Esophagus squamous epithelium (tissue), 4 donors: ENCODE results near the gene SPC25.

Experiments used
- POLR2A ChIP-seq, 4 donors: fragments of 450-650 bp; IDR thresholded peaks; one replicate each; pipeline ENCODE4 v1.6.1; 2017; ENCODE audit warnings: antibody characterized with exemption in 4 of 4, mild to moderate bottlenecking in 4 of 4, moderate library complexity in 3 of 4
- TF ChIP-seq, protein P1 (sequence below), 6 experiments: fragments of 450-650 bp in 4 of 6; fragments of 200-600 bp in 2 of 6; sonication (generic) in 2 of 6; IDR thresholded peaks; one replicate each; pipeline ENCODE4 v1.5.1; 2016 to 2019; ENCODE audit warnings: antibody characterized with exemption in 6 of 6, mild to moderate bottlenecking in 4 of 6, moderate library complexity in 4 of 6

- TF ChIP-seq, protein P1, sequence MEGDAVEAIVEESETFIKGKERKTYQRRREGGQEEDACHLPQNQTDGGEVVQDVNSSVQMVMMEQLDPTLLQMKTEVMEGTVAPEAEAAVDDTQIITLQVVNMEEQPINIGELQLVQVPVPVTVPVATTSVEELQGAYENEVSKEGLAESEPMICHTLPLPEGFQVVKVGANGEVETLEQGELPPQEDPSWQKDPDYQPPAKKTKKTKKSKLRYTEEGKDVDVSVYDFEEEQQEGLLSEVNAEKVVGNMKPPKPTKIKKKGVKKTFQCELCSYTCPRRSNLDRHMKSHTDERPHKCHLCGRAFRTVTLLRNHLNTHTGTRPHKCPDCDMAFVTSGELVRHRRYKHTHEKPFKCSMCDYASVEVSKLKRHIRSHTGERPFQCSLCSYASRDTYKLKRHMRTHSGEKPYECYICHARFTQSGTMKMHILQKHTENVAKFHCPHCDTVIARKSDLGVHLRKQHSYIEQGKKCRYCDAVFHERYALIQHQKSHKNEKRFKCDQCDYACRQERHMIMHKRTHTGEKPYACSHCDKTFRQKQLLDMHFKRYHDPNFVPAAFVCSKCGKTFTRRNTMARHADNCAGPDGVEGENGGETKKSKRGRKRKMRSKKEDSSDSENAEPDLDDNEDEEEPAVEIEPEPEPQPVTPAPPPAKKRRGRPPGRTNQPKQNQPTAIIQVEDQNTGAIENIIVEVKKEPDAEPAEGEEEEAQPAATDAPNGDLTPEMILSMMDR (IDR thresholded peaks at IDR 0.05) = no peak
- TF ChIP-seq POLR2A (IDR thresholded peaks at IDR 0.05) = no peak
These were observed 49.7 kb upstream of the SPC25 start for GRCh38 chr2:168939918-168940317.
